Measurements from ENCODE around the gene TMPRSS6. TPM values are rescaled to one million over a fixed set of nuclear protein-coding genes. Genes with fewer than 3 reads are reported as not detected.
A peak's percentile ranks its signal among the peaks of the same experiment; 100 is the strongest.

TMPRSS6 gene
- total and polyA plus RNA-seq, 2 of the 13 experiments (the other 11 are each of a cell fraction or from before 2014, with no cell fraction given) = 4.2 to 4.8 TPM

- TF ChIP-seq THAP7 (CRISPR knock-in tag; IDR thresholded peaks at IDR 0.05) = no peak
- no peak for TF ChIP-seq TEAD3 (CRISPR knock-in tag; optimal IDR thresholded peaks at IDR 0.05; ENCODE audit: borderline replicate concordance)
- no peak for TF ChIP-seq HOMEZ (CRISPR knock-in tag; IDR thresholded peaks at IDR 0.05; ENCODE audit: low read depth)
- no peak for TF ChIP-seq SAFB2 (CRISPR knock-in tag; IDR thresholded peaks at IDR 0.05; ENCODE audit: borderline replicate concordance, low read depth)
- TF ChIP-seq TBP (CRISPR knock-in tag; IDR thresholded peaks at IDR 0.05) = no peak
- TF ChIP-seq ZNF781 (CRISPR knock-in tag; IDR thresholded peaks at IDR 0.05; ENCODE audit: borderline replicate concordance, not compliant biosample characterization) = no peak
Measured at GRCh38 chr22:37016134-37016910, 93.2 kb downstream of the TMPRSS6 start (continued).

- H3K4me1 ChIP-seq (ENCODE audit: insufficient read depth, low read length) = peaks cover 48% of the 10 kb centered on the region
- H3K79me2 ChIP-seq (ENCODE audit: insufficient read depth, low read length) = peaks cover 36% of the 10 kb centered on the region
- intact Hi-C loops (cut with micrococcal nuclease; ENCODE audit: unreplicated experiment) (no loop called here), in situ Hi-C loops (cut with HindIII; ENCODE audit: extremely low pct_ligation_motif_present, low pct_unique_long_range_greater_than_20kb) (no loop called here)
- CTCF ChIA-PET (ENCODE audit: low intra/inter-chr PET ratio, low total read pairs) = no interaction called here
- H4K20me1 ChIP-seq (ENCODE audit: insufficient read depth, low read length) = peaks cover 29% of the 10 kb centered on the region
- no TSS peak for BruUV-seq (replicated peaks)
- ATAC-seq = no peak
- H3K27me3 ChIP-seq (ENCODE audit: control insufficient read depth in 1 of 2, insufficient read depth in 2 of 2, low read length in 2 of 2) = no peaks in the 10 kb centered on the region; a peak in 1 of 5 replicates
- H3K4me3 ChIP-seq (replicated peaks in 1 of 3; ENCODE audit: insufficient read depth in 1 of 3, low read depth in 2 of 3, low read length in 3 of 3) = no peak overlapping the region
- H2AFZ ChIP-seq (ENCODE audit: low read length) = no peak overlapping the region
- no peaks in the 10 kb centered on the region for H3K9me3 ChIP-seq (ENCODE audit: low read length)
- H3K27ac ChIP-seq (ENCODE audit: extremely low read length, insufficient read depth, low read length) = no peak overlapping the region
- POLR2A ChIA-PET = interaction anchor here (0.7 to 11.6 kb wide), 4 partner anchors 8 to 88 kb away, joined by 3 to 383 read pairs (median 73); no protein-coding TSS in a partner anchor
- H3K36me3 ChIP-seq (replicated peaks in 1 of 2; ENCODE audit: control insufficient read depth in 1 of 2, insufficient read depth in 2 of 2, low read length in 2 of 2) = peaks cover 5 to 15% of the 10 kb centered on the region in 2 experiments
- no peak for DNase-seq (ENCODE audit: low spot score)
- no peak for FAIRE-seq
- H3K4me2 ChIP-seq (ENCODE audit: low read depth, low read length) = peak overlapping the region; percentile 14; the same call in 1 of the 2 replicates
- WGBS (ENCODE audit: low lambda C conversion rate) = 73% methylated on average over 2 of the region's 4 CpGs
- no peak overlapping the region for H3K9ac ChIP-seq (ENCODE audit: insufficient read depth, low read depth, low read length)
- TF ChIP-seq AGO2 (optimal IDR thresholded peaks at IDR 0.05; ENCODE audit: low read depth, low read length) = peak; percentile 47
- TF ChIP-seq DR1 (CRISPR knock-in tag; IDR thresholded peaks at IDR 0.05) = no peak
- 0 out of 2 replicates have a peak, but pooled peaks have one; percentile 33 for TF ChIP-seq ZNF687 (CRISPR knock-in tag; IDR thresholded peaks at IDR 0.05)
- 0 out of 2 replicates have a peak, but pooled peaks have one; percentile 6 for TF ChIP-seq ELF3 (CRISPR knock-in tag; IDR thresholded peaks at IDR 0.05)
- peak in 1 of 2 experiments; percentile 67; a peak in 2 of 4 replicates for TF ChIP-seq POLR2A (IDR thresholded peaks at IDR 0.05; ENCODE audit: insufficient read depth in 1 of 2, low read depth in 2 of 2, low read length in 2 of 2)
- TF ChIP-seq ZNF280D (CRISPR knock-in tag; IDR thresholded peaks at IDR 0.05) = 0 out of 2 replicates have a peak, but pooled peaks have one; percentile 33
- 0 out of 2 replicates have a peak, but pooled peaks have one; percentile 34 for TF ChIP-seq POLR2AphosphoS5 (IDR thresholded peaks at IDR 0.05; ENCODE audit: low read depth, low read length)
Measured at GRCh38 chr22:37015587-37015878, 94.0 kb downstream of the TMPRSS6 start.
